Stomach (tissue), 9 donors: ENCODE results near the gene MAPK9. TPM values are rescaled to one million over a fixed set of nuclear protein-coding genes. Genes with fewer than 3 reads are reported as not detected.

Source experiments
- DNase-seq, 2 donors: peaks; one replicate each; pipeline versions ENCODE4 v3.0.0 to v3.0.0-alpha.2; 2013 to 2019
- H3K27ac ChIP-seq, 5 donors: fragments of 200-600 bp in 4 of 5; sonication (generic) in 4 of 5; one replicate each; pipeline ENCODE4 v1.5.1; 2013 to 2019; ENCODE audit warnings: mild to moderate bottlenecking in 1 of 5, moderate library complexity in 1 of 5
- H3K27me3 ChIP-seq, 3 donors: fragments of 200-600 bp; sonication (generic); one replicate each; pipeline ENCODE4 v1.5.1; 2017 to 2019; ENCODE audit warnings: mixed run types in 1 of 3
- H3K36me3 ChIP-seq, 4 donors: fragments of 200-600 bp; sonication (generic); 1 replicate in 3 of 4; 2 replicates in 1 of 4; pipeline ENCODE4 v1.5.1; 2016 to 2019
- H3K4me1 ChIP-seq, 4 donors: fragments of 200-600 bp; sonication (generic); one replicate each; pipeline ENCODE4 v1.5.1; 2016 to 2019
- H3K4me3 ChIP-seq, 4 donors: fragments of 200-600 bp; sonication (generic) in 3 of 4; one replicate each; pipeline ENCODE4 v1.5.1; 2016 to 2019; ENCODE audit warnings: mild to moderate bottlenecking in 1 of 4
- H3K9me3 ChIP-seq, 4 donors: fragments of 200-600 bp; sonication (generic); one replicate each; pipeline ENCODE4 v1.5.1; 2016 to 2019
- EP300 ChIP-seq: sonication (generic); formaldehyde crosslinking; IDR thresholded peaks from one replicate; pipeline ENCODE4 v1.6.1; 2017; ENCODE audit warnings: antibody characterized with exemption
- POLR2A ChIP-seq, 4 donors: fragments of 450-650 bp; IDR thresholded peaks; one replicate each; pipeline ENCODE4 v1.6.1; 2016; ENCODE audit warnings: antibody characterized with exemption in 4 of 4, control low read depth in 2 of 4, mild to moderate bottlenecking in 1 of 4, moderate library complexity in 1 of 4
- POLR2AphosphoS5 ChIP-seq, 3 donors: sonication (generic); formaldehyde crosslinking; IDR thresholded peaks; one replicate each; pipeline ENCODE4 v1.6.1; 2016; ENCODE audit warnings: antibody characterized with exemption in 3 of 3
- WGBS, 5 donors: extraction: QIAGEN DNeasy Blood & Tissue Kit in 3 of 5; methylation state at CpG; one replicate each; pipeline versions ENCODE4 v1.1.5 to v1.1.7; 2013 to 2018; 5-methylcytosine and 5-hydroxymethylcytosine counted together
- intact Hi-C: fragments of 100-400 bp; cut with DNase I; formaldehyde crosslinking; loops from one replicate; pipeline ENCODE4 v1.15.1; 2023; ENCODE audit warnings: low total_unique reads
- polyA plus RNA-seq, 3 donors: library from polyadenylated mRNA; stranded (reverse); fragments of 200-250 nt; gene quantifications; one replicate each; pipeline ENCODE4 v1.2.3, GENCODE V29; 2013
- total RNA-seq, 5 donors: library from RNA; depleted of rRNA; stranded (reverse); fragments of >200 nt; gene quantifications; one replicate each; pipeline versions ENCODE4 v1.1.0 to v1.2.3, GENCODE V29; 2014 to 2016
- TF ChIP-seq, protein P1 (sequence below), 7 experiments: fragments of 450-650 bp in 4 of 7; fragments of 200-600 bp in 3 of 7; sonication (generic) in 3 of 7; IDR thresholded peaks; one replicate each; pipeline ENCODE4 v1.5.1; 2016 to 2019; ENCODE audit warnings: antibody characterized with exemption in 7 of 7, control low read depth in 2 of 7, mild to moderate bottlenecking in 1 of 7
- donor health status: healthy with polysubstance abuse.
- donor health status: Bipolar disorder and iron deficiency.
- donor health status: healthy.

Gene MAPK9
- total and polyA plus RNA-seq, 8 donors, result 9.2 to 43.5 (median 22.3) TPM

DNA sequence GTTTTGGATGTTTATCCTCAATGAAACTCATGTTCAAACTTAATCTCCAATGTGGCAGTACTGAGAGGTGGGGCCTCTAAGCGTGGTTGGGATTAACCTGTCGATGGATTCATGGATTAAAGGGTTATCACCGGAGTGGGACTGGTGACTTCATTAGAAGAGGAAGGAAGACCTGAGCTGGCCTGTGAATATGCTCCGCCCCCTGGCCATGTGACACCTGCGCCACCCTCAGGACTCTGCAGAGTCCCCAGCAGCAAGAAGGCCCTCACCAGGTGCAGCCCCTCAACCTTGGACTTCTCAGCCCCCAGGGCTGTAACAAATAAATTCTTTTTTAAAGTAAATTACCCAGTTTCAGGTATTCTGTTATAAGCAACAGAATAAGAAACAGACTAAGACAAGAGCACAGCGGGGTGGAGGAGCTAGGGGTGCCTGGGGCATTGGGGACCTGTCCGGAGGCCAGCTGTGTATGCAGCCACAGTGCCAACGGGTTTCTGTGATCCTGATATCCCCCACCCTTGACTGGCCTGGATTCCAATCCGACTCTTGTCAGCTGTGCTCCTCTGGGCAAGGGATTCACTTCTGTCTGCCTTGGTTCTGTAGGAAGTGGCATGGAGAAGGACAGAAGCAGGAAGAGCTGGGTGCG is 3.2 kb upstream of the MAPK9 start:
- Histone ChIP-seq H3K36me3 (no peaks in the 10 kb centered on the region), H3K27ac (no peak overlapping the region), H3K4me3 (no peak overlapping the region), H3K27me3 (no peaks in the 10 kb centered on the region), H3K4me1 (peaks cover 8 to 32% (median 27%) of the 10 kb centered on the region in 4 donors), H3K9me3 (no peaks in the 10 kb centered on the region)
- no peak for DNase-seq
- WGBS, 5 donors, result 80 to 94% (median 89%) methylated on average over 10 of the region's 10 CpGs
- intact Hi-C loops, result no loop called here
- TF ChIP-seq, protein P1, sequence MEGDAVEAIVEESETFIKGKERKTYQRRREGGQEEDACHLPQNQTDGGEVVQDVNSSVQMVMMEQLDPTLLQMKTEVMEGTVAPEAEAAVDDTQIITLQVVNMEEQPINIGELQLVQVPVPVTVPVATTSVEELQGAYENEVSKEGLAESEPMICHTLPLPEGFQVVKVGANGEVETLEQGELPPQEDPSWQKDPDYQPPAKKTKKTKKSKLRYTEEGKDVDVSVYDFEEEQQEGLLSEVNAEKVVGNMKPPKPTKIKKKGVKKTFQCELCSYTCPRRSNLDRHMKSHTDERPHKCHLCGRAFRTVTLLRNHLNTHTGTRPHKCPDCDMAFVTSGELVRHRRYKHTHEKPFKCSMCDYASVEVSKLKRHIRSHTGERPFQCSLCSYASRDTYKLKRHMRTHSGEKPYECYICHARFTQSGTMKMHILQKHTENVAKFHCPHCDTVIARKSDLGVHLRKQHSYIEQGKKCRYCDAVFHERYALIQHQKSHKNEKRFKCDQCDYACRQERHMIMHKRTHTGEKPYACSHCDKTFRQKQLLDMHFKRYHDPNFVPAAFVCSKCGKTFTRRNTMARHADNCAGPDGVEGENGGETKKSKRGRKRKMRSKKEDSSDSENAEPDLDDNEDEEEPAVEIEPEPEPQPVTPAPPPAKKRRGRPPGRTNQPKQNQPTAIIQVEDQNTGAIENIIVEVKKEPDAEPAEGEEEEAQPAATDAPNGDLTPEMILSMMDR (IDR thresholded peaks at IDR 0.05), result no peak
- TF ChIP-seq POLR2A (IDR thresholded peaks at IDR 0.05), result no peak
- no peak for TF ChIP-seq EP300
- no peak for TF ChIP-seq POLR2AphosphoS5 (IDR thresholded peaks at IDR 0.05)

- Histone ChIP-seq H3K4me1 (peaks cover 8 to 38% (median 34%) of the 10 kb centered on the region in 4 donors), H3K27me3 (no peaks in the 10 kb centered on the region), H3K27ac (peak overlapping the region in 1 of 5 donors; percentile 95), H3K36me3 (no peaks in the 10 kb centered on the region), H3K9me3 (no peaks in the 10 kb centered on the region), H3K4me3 (no peak overlapping the region)
- intact Hi-C loops, result no loop called here
- DNase-seq, result no peak
- WGBS, 5 donors, result 75 to 93% (median 88%) methylated on average over 7 of the region's 7 CpGs
- TF ChIP-seq EP300 (no peak), POLR2AphosphoS5 (IDR thresholded peaks at IDR 0.05) (no peak), POLR2A (IDR thresholded peaks at IDR 0.05) (no peak)
- TF ChIP-seq, protein P1 (IDR thresholded peaks at IDR 0.05), result no peak
These were observed 2.5 kb upstream of the MAPK9 start for GRCh38 chr5:180294411-180294810.

GRCh38 chr5:180291234-180291940 is 496 bp downstream of the MAPK9 start:
- DNase-seq, result peak in 1 of 2 donors; percentile 27
- Histone ChIP-seq H3K4me3 (peak overlapping the region; percentile 61 to 99 (median 89)), H3K4me1 (peaks cover 8 to 46% (median 41%) of the 10 kb centered on the region in 4 donors), H3K27me3 (no peaks in the 10 kb centered on the region), H3K27ac (peak overlapping the region in 4 of 5 donors; percentile 64 to 95 (median 84)), H3K9me3 (no peaks in the 10 kb centered on the region), H3K36me3 (peaks cover 0 to 6% (median 5%) of the 10 kb centered on the region in 4 donors)
- intact Hi-C loops, result no loop called here
- WGBS, 5 donors, result 0 to 5% (median 1%) methylated on average over 10 to 65 of the region's 68 CpGs
- TF ChIP-seq, protein P1 (IDR thresholded peaks at IDR 0.05), result peak in 1 of 7 experiments; percentile 12
- TF ChIP-seq POLR2AphosphoS5 (IDR thresholded peaks at IDR 0.05), result no peak
- TF ChIP-seq EP300, result no peak
- no peak for TF ChIP-seq POLR2A (IDR thresholded peaks at IDR 0.05)

DNA sequence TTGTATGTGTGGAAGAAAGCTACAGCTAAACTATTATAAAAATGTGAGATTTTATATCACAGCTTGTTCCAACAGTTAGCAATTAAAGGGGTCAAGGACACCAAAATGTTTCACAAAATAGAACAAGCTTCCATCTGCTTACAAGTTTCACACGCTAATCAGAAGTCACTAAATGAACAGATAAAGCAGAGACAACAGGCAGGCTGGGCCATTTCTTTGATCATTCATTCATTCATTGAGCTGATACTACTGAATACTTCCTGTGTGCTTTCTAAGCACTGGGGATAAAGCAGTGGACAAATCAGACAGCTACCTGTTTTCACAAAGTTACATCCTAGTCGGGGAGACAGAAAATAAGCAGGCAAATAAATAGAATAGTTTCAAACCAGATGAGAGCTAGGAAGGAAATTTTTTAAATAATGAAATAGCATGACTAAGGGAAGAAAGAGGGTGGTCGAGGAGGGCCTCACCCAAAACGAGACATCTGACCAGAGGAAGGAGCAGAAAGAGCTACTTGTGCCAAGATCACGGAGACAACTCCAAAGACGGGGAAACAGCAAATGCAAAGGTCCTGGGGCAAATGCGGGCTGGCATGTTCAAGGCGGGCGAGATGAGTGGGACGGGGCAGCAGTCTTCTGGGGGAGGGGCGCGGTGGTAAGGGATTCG is 1.2 kb downstream of the MAPK9 start:
- intact Hi-C loops, result no loop called here
- WGBS, 5 donors, result 10 to 24% (median 16%) methylated on average over 13 of the region's 13 CpGs
- no peak for DNase-seq

More for the DNA sequence above, 1.2 kb downstream of the MAPK9 start:
- TF ChIP-seq, protein P1 (IDR thresholded peaks at IDR 0.05), result no peak
- no peak for TF ChIP-seq EP300
- no peak for TF ChIP-seq POLR2A (IDR thresholded peaks at IDR 0.05)
- TF ChIP-seq POLR2AphosphoS5 (IDR thresholded peaks at IDR 0.05), result no peak
- peak overlapping the region in 3 of 5 donors; percentile 64 to 95 (median 89) for H3K27ac ChIP-seq
- H3K36me3 ChIP-seq, result peaks cover 0 to 8% (median 7%) of the 10 kb centered on the region in 4 donors
- H3K9me3 ChIP-seq, result no peaks in the 10 kb centered on the region
- peaks cover 8 to 46% (median 41%) of the 10 kb centered on the region in 4 donors for H3K4me1 ChIP-seq
- no peaks in the 10 kb centered on the region for H3K27me3 ChIP-seq
- peak overlapping the region; percentile 61 to 99 (median 89) for H3K4me3 ChIP-seq
